Ammon's horn (tissue), 1 donor: ENCODE results near the gene FASTKD2.
"Not testable (repeated sequence)": the region's sequence is repeated elsewhere in the genome, so short reads cannot be mapped to it uniquely, and the experiment has no call there.

Source experiments
- DNase-seq: peaks from one replicate; pipeline ENCODE4 v3.0.0-alpha.2; 2016; ENCODE audit warnings: low spot score

FASTKD2 gene

DNA sequence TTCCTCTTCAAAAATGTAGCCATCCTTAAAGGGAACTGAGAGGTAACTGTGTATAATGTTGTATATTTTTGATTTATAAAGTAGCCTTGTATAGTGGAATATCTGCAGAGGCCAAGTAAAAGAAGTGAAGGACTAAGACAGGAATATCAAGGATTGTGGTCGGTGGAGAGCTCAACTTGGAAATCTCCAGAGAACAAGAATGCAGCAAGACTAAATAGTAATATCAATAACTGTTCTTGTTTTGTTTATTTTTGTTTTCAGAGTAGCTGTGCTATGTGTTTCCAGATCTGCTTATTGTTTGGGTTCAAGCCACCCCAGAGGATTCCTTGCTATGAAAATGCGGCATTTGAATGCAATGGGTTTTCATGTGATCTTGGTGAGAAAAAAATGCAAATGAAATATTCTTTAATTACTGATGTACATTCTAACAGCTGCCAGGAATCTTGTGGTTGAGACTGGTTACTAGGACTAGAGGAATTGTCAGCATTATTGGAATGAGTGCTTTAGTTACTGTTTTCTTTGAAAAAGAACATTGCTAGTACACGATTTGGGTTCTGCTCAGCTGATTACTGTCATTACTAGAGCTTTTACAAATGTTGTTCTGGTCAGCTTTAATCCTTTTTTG, 25.0 kb downstream of the FASTKD2 start:
- no peak for DNase-seq

DNA sequence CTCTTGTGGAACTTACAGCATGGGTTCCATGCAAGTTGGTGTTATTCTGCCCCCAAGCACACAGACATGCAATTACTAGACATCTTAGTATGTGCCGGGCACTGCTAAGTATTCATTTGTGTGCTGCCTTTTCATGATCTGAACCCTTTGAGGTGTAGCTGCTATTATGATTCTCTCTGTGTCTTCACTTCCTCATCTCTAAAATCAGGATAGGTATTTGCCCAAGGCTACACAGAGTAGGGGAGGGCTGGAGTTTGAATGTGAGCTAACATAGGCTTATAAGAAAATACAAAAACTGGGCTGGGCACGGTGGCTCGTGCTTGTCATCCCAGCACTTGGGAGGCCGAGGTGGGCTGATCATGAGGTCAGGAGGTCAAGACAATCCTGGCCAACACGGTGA, 27.2 kb downstream of the FASTKD2 start:
- DNase-seq = no peak

DNA sequence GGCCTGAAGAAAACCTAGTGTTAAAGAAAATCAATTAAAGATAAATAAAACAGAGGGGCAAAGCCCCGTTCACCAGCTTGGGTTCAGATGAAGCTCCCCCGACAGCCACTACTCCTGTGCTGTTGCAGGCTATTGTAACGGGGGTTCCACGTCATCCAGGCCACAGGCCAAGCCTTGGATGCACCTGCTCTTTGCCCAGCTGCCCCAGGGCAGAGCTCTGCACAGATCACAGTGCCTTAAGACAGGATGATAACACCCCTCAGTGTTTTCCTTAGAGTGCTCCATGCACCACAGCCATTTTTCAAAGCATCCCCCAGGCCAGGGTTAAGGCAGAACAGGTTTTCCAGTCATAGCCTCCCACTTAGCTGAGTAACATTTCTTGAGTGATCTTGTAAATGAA, 32.0 kb downstream of the FASTKD2 start:
- DNase-seq = no peak

DNA sequence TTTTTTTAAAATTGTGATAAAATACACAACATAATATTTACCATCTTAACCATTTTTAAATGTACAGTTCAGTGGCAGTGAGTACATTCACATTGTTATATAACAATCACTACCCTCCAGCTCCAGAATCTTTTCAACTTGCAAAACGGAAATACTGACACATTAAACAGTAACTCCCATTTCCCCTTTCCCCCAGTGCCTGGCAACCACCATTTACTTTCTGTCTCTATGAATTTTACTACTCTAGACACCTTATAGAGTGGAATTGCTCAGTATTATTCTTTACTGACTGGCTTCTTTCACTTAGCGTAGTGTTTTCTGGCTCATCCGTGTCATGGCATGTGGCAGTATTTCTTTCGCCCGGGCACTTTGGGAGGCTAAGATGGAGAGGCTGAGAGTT, 32.6 kb downstream of the FASTKD2 start:
- DNase-seq = no peak

DNA sequence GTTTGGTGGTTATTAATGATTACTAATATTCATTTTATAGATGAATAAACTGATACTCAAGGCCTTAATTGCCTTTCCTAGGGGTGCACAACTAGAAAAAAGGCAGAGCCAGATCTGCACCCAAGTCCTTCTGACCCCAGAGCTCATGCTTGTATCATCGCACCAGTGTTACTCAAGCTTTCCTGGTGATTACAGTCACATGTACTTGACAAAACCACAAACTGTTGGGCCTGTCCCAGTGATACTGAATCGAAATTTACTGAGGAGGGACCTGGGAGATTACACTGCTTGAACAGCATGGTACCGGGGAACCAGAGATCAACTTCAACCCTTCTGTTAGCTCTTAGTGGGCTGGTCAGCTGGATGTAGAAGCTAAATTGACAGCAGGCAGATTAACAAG, 33.7 kb downstream of the FASTKD2 start:
- no peak for DNase-seq

DNA sequence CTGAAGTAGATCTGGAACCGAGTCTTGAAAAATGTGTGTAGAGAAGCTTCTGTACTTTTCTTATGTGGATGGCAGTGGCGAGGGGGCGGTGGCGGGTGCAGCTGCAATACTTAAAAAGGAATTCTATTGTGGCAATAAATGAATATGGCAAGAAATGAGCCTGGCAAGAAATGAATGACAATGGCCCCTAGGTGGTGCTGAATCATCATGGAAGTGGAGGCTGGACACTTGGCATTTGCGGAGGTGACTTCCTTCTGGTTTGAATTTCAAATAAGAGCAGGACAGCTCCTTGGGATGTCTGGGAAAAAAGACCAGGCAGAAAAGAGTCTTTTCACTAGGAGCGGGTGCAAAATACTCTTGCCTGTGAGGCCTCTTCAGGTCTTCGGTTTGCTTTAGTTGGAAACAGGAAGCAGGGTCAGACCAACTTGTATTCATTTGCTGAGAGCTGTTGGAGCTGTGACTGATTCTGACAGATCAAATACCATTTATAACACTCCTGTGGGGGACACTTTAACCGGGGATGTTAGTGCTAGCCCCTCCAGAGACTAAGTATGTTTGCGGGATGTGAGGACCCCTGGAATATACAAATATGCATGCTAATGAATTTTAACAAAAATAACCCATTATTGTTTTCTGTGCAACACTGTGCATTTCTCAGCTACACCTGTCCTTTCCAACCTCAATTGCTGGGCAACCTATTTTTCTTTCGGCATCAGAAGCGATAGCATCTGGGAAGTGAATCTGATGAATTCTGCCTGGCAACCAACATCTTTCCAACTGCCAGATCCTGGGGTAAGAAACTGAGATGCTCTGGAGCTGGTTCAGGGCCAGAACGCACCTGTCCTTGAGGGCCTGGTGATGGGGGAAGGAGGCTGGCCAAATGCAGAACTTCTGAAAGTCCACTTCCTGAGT, 35.4 kb downstream of the FASTKD2 start:
- peak; percentile 89 for DNase-seq

DNA sequence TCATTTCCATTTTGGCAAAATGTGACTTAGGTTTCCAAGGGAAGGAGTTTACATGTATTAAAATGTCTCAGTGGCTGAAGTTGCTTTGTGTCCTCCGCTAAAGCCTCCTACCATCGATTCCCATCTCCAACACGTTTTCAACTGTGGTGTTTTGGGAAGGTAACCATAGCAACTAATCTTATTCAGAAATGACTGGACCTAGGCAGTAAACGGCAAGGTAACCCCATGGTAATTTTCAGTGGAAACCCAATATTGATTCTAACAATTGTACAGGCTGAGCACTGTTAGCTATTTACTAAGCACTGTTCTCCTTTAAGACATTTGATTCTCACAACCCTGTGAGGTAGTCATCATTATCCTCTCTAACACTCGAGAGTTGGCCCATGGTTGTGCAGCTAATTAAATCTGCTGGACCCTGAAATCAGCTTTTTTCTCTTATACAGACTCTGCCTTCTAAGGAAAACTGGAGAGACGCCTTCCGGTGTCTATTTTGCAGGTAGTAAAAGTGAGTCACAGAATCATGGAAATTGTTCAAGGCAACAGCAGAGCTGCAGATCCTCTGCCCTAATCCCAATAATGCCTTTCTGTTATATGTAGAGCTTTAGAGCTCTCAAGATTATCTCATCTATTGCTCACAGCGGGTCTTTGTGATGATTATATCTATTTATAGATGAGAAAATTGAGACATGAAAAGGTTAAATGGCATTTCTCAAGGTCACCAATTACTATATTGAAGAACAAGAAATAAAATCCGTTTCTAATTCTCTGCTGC, 36.2 kb downstream of the FASTKD2 start:
- DNase-seq = no peak

DNA sequence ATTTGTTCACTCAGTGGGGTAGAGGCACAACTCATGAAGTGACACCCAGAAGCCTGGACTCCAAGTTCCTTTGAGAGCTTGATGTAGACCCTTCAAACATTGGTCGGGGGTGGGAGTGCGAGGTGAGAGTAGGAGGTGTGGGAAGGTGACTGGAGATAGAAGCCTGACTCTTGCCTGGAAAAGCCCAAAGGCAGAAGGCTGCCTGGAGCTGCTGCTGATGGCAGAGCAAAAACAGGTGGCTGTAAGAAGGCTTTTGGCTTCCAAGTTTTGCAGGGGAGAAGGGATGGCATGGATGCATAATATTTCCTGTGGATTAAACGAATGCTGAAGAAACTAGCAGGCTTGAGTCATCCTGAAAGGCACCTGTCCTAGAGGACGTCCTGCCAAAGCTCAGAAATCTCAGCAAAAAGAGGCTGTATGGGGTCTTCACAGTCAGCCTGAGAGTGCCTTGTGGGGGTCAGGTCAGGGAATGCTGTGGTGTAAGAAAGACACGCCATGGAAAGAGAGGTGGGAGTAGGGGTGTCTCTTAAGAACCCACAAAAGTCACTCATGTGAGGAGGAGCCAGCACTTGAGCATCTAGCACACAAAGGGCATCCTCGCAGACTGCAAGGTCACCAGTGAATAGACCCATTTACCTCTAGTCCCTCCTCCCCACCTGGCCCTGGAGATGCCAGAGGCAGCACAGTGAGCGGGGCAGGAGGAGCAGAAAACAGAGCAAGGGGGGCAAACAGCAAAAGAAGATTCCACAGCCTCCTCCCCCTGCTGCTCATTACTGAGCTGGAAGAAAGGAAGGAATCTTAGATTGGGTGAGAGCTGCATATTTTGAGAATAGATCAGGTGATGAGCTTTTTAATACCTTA, 37.5 kb downstream of the FASTKD2 start:
- no peak for DNase-seq

DNA sequence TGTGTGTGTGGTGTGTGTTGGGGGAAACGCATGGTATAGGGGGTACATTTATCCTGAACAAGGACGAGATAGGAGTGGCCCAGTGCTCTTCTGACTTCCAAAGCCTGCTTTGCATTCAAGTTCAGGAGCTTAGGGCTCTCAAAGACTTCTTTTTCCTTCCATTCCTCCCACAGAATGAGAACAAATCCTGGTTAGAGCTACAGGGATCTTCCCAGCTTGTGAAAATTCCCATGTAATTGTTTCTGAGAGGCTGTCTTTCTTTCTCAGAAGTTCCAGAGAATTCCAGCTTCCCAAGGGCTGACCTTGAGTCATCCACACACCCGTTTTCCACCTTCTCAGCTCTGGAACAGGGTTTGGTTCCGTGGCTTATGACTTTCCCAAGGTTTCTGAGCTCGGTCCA, 38.9 kb downstream of the FASTKD2 start:
- no peak for DNase-seq

DNA sequence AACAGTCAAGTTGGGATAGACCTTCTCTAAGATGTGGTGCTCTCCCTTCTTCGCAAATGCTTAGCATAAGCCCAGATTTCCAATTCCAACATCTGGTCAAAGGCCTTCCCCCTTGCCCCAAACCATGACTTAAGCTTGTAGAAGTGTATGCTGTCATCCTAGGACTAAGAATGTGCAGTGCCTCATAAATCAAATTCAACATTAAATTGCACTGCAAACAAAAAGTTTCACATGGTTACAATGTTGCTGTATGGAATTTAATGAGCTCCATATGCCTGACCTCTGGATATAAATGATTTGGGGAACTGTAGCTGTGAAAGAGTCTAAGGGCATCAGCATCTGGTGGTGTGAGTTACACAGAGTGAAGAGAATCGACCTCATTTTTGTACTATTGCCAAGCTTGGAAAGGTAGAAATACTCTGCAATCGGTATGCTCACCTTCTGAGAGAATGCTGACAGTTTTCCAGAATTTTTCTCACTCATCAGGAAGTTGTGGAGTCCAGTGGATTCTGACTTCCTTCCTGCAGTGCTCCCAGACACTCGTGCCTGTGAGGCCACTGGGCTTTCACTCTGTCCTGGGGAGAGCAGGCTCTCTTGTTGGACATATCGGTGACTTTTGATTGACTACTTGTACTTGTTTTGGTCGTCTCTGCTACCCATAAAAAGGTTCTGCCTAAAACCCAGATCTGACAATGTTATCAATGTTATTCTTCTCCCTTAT, 40.6 kb downstream of the FASTKD2 start:
- DNase-seq = no peak

DNA sequence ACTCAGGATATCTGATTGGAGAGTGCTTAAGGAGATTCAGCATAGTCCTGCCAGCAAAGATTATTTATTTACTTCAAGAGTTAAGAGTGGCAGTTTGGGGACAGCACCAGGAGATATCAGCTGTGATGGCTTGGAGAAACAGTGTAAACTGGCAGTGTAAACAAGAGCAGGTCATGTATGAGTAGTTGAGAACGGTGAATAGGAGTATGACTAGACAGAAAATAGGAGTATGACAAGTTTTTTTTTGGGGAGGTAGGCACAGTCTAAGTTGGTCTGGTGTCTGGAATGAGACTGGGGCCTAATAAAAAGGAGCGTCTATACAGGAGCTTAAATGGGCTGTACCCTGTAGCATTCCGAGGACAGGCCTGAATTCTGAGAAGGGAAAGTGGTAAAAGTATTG, 42.2 kb downstream of the FASTKD2 start:
- not testable (repeated sequence) for DNase-seq

DNA sequence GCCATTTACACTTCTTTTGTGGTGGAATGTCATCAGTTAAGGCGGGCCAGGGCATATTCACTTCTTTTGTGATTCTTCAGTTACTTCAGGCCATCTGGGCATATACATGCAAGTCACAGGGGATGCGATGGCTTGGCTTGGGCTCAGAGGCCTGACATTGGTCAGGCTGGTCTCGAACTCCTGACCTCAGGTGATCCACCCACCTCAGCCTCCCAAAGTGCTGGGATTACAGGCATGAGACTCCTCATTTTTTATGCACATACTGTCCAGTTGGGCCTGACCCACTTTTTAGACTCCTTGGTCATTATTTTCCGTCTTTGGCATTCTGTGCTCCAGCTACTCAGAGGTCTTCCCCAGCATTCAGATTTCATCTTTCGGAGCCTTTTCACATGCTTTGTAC, 47.1 kb downstream of the FASTKD2 start:
- not testable (repeated sequence) for DNase-seq

DNA sequence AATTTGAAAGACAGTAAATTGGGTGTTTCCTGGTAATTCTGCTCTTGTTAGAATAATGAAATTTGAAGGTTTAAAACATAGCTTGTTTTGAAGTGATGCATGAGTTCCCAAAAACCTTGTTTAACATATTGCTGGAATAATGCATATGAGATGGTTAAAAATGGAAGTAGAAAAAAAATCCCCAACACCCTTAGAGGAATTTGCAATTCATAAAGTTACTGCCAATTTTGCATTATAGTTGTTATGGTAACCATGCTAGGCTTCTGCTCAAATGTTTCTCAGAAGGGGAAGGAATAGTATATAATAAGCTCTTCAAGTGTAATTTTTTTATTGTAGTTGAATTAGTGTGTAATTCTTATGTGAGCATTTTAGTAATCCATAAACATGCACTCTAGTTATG, 49.1 kb downstream of the FASTKD2 start:
- DNase-seq = no peak

DNA sequence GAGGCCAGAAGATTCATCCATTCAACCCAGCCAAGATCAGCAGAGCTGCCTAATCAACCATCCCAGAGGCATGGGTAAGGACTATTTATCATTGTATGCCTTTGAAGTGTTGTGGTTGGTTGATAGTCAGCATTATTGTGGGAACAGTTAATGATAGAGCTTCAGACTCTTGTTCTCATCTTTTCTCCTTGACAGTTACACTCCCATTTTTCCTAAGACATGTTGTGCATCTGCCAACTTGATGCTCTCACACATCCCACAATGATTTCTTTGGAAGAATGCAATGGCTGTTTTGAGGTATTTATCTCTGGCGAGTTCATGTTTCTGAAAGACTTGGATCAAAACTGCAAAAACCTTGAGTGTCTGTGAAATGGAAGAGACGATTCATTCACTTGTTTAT, 55.4 kb downstream of the FASTKD2 start:
- no peak for DNase-seq

DNA sequence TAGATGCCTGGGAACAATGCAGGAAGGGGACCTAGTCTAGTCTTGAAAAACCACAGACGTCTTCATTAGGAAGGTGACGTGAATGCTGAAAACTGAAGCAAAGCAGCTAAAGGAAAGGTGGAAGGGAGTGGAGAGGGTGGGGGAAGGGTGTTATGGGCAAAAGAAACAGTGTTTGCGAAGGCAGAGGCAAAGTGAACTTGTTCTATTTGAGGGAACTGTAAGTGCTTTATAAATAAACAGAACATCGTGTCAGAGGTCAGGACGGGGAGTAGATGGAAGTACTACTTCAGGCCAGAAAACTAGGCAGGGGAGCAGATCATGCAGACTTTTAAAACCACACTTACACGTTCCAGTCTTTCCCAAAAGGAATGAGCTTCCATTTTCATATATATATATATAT, 57.8 kb downstream of the FASTKD2 start:
- no peak for DNase-seq

DNA sequence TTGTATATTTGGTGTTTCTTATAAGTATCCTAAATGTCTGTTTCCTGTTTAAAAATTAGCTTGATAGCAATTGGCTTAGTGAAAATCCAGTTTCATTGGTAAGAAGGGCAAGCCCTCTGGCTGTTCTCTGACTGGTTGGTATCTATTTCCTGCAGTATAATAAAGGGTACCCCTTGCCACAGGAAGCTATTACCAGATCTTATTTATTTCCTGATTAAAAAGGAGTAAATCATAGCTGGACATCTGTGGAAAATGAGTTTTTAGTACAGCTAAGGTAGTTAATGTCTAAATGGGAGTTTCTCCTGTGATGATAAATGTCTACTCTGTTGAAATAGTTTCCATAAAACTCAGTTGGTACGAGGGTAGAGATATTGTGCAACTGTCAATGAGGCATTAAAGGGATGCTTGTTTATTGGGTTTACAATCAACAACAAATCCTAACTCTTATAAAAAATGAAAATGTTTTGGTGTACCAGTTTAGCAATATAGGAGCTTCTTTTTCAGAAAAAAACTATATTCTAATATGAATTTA, 58.7 kb downstream of the FASTKD2 start:
- DNase-seq = no peak

DNA sequence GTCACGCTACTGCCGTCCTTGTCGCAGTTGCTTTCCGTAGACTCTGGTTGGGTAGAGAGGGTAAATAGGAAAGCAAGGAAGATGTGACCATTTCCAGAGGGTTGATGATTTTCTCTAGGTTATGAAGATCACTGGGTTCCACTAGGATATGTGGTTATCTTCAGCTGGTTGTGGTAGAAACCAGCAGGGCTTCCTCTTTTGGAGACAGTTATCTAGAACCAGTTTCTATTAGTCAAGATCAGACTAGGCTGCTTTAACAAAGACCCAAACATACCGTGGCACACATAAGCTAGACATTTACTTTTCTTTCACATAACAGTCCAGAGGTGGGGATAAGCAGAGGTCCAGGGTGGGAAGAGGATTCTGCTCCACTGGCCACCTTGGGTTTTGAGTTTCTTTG, 59.6 kb downstream of the FASTKD2 start:
- no peak for DNase-seq

DNA sequence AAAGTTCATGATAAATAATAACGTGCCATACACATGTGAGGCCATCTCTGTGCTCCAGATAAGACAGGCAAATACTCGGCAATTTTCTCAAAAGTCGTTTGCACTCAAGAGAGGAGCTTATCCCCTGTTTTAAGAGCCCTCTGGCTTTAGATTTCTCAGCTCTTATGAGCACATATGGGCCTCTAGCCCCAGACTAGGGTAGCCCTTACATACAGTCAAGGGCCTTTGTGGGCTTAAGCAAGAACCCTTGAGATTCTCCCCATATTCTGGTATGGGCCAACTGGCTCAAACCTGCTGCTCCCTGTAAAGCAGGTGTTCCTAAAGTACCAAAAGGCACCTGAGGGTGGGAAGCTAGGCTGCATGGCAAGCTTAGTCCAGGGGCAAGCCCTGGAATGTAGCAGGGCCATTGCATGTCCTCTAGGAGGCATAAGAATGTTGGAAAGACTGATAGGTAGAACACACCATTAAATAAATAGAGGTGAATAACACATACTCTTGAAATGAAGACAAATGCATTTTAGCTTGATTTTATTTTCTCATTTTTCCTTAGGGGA, 66.1 kb downstream of the FASTKD2 start:
- DNase-seq = no peak

DNA sequence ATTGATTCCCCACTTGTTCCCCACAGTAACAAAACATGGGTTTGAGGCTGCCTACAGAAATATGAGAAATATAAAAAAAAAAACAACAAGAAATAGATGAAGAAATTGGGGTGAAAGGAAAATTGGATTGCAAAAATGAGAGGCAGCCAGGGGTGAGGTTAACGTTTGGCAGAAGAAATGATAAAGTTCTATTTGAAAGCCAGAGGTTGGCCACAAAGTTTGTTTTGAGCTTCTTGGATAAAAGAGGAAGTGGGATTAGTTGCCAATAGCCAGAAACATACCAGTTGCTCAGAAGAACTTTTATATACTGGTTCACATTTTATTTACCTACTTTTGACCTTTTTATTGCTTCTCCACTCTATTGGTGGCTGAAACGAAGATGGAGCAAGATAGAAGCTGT, 67.5 kb downstream of the FASTKD2 start:
- no peak for DNase-seq

DNA sequence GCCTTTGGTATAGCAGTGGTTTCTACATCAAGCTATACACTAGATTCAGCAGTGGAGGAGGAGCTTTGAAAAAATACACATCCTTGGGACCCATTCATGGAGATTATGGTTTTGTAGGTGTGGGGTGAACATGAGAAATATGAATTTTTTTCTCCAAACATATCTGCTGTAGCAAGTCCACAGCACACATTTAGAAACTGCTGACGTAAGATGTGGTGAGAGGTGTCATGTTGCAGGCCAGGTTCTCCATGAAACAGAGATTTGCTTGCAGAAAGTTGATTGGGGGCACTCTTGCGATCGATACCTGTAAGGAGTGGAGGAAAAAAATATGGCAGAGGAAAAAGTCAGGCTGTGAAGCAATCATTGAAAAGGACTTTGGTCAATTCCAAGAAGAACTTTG, 67.9 kb downstream of the FASTKD2 start:
- no peak for DNase-seq

DNA sequence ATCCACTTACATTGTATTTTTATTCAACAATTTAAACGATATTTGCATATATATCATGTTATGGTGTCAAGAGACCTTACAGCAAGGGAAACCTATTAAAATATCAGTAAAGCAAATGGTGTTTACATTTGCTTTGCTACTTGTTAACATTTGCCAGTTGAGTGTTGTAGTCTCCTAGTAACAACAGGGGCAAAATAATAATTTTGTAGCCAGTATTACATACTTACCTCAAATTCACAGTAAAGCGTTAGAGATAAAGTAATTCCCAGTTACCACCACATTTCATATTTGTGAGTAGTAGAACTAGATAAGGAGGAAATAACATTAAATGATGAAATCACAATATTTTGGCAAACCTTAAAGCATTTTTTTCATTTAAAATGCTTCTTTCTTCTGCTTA, 71.3 kb downstream of the FASTKD2 start:
- DNase-seq = no peak
